PC-9 (cell line): Measurements from ENCODE around the gene SRP14.

Experiments used
- CTCF ChIP-seq: fragments of 200-600 bp; sonication (generic); conservative IDR thresholded peaks from 2 replicates; pipeline ENCODE4 v1.6.1; 2017; ENCODE audit warnings: mixed run types, antibody characterized with exemption, mild to moderate bottlenecking, moderate library complexity
- EZH2 ChIP-seq: fragments of 200-600 bp; sonication (generic); IDR thresholded peaks from 2 replicates; pipeline ENCODE4 v1.8.0; 2017; ENCODE audit warnings: antibody characterized with exemption, low read depth

GRCh38 chr15:40075298-40076044 lies 36.5 kb upstream of the SRP14 start:
- TF ChIP-seq EZH2 (no peak), CTCF (no peak)
